ENCODE measurements around the gene DBP. TPM values are rescaled to one million over a fixed set of nuclear protein-coding genes. Genes with fewer than 3 reads are reported as not detected.
A peak's percentile ranks its signal among the peaks of the same experiment; 100 is the strongest.
"Not testable (repeated sequence)": the region's sequence is repeated elsewhere in the genome, so short reads cannot be mapped to it uniquely, and the experiment has no call there.

The DBP gene
- total RNA-seq (10 to 100 TPM in 1 of 2 donors, 1 to 10 TPM in 1; 8.9 to 10.5 TPM), polyA plus RNA-seq (ENCODE audit: insufficient read length in 6 of 6) (10 to 100 TPM in 2 of 6 donors, 1 to 10 TPM in 4; 6.4 to 11.1 (median 9.5) TPM)
- long read RNA-seq, donor 1, transcript DBP-201 (4 exons, 2,229 nt): major isoform, 7 of 12 reads
- long read RNA-seq, donor 1, partial matches to known transcripts: 0 of 12 reads
- long read RNA-seq, donor 1, other reads (novel, unspliced or antisense): 0 of 12 reads
- long read RNA-seq, donor 2, transcript DBP-201 (4 exons, 2,229 nt): major isoform, 5 of 6 reads
- long read RNA-seq, donor 2, partial matches to known transcripts: 0 of 6 reads
- long read RNA-seq, donor 2, other reads (novel, unspliced or antisense): 0 of 6 reads
- long read RNA-seq, donor 3, full-length matches to known transcripts: 6 of 6 reads
- long read RNA-seq, donor 3, partial matches to known transcripts: 0 of 6 reads
- long read RNA-seq, donor 3, other reads (novel, unspliced or antisense): 0 of 6 reads
- long read RNA-seq, donor 4, partial matches to known transcripts: 0 of 2 reads
- long read RNA-seq, donor 4, other reads (novel, unspliced or antisense): 0 of 2 reads
- long read RNA-seq, donor 5, transcript DBP-201 (4 exons, 2,229 nt): major isoform, 6 of 8 reads
- long read RNA-seq, donor 5, partial matches to known transcripts: 0 of 8 reads
- long read RNA-seq, donor 5, other reads (novel, unspliced or antisense): 0 of 8 reads
- long read RNA-seq, donor 6, partial matches to known transcripts: 0 of 4 reads
- long read RNA-seq, donor 6, other reads (novel, unspliced or antisense): 0 of 4 reads
- long read RNA-seq, donor 7, transcript DBP-201 (4 exons, 2,229 nt): major isoform, 5 of 5 reads
- long read RNA-seq, donor 7, partial matches to known transcripts: 0 of 5 reads
- long read RNA-seq, donor 7, other reads (novel, unspliced or antisense): 0 of 5 reads
- long read RNA-seq, donor 8, full-length matches to known transcripts: 8 of 8 reads
- long read RNA-seq, donor 8, partial matches to known transcripts: 0 of 8 reads
- long read RNA-seq, donor 8, other reads (novel, unspliced or antisense): 0 of 8 reads
- long read RNA-seq, donor 9: 0 reads
- long read RNA-seq, donor 10, transcript DBP-202 (3 exons, 712 nt): major isoform, 5 of 8 reads
- long read RNA-seq, donor 10, partial matches to known transcripts: 0 of 8 reads
- long read RNA-seq, donor 10, other reads (novel, unspliced or antisense): 0 of 8 reads
- long read RNA-seq, donor 11: 0 reads
- long read RNA-seq, donor 12, full-length matches to known transcripts: 4 of 4 reads
- long read RNA-seq, donor 12, partial matches to known transcripts: 0 of 4 reads
- long read RNA-seq, donor 12, other reads (novel, unspliced or antisense): 0 of 4 reads

GRCh38 chr19:48636859-48637448, at the start of gene DBP:
Gene DBP, minus strand, starts transcription at chr19:48637379. Its CDS starts 385 bp downstream, at chr19:48636994.
- Histone ChIP-seq H3K9me3 (no peaks in the 10 kb centered on the region), H3K4me1 (peaks cover 19 to 59% of the 10 kb centered on the region in 2 donors), H3K36me3 (no peaks in the 10 kb centered on the region), H3K4me3 (peak within 1 kb of the TSS; percentile 60 to 64), H3K27ac (peak within 1 kb of the TSS; percentile 91 to 94), H3K27me3 (no peaks in the 10 kb centered on the region)
- DNase-seq (peak in 2 of 4 donors; percentile 74 to 86), ATAC-seq (peak; percentile 16)
- intact Hi-C loops (cut with DNase I): no loop called here
- no peak for TF ChIP-seq CTCF (IDR thresholded peaks at IDR 0.05)

- H3K27me3 ChIP-seq; H3K4me1 ChIP-seq; H3K27ac ChIP-seq; H3K4me3 ChIP-seq; intact Hi-C loops (cut with DNase I); DNase-seq; H3K9me3 ChIP-seq; ATAC-seq; H3K36me3 ChIP-seq: not testable (repeated sequence)
Observed at GRCh38 chr19:48686637-48687036, 49.5 kb upstream of the DBP start.

GRCh38 chr19:48686088-48686487, 48.9 kb upstream of the DBP start:
- Histone ChIP-seq H3K9me3 (no peaks in the 10 kb centered on the region), H3K36me3 (no peaks in the 10 kb centered on the region), H3K27ac (no peak overlapping the region), H3K4me1 (peaks cover 0 to 7% of the 10 kb centered on the region in 2 donors), H3K27me3 (no peaks in the 10 kb centered on the region), H3K4me3 (no peak overlapping the region)
- no peak for TF ChIP-seq CTCF (IDR thresholded peaks at IDR 0.05)
- intact Hi-C loops (cut with DNase I): no loop called here
- no peak for DNase-seq
- ATAC-seq: no peak

DNA sequence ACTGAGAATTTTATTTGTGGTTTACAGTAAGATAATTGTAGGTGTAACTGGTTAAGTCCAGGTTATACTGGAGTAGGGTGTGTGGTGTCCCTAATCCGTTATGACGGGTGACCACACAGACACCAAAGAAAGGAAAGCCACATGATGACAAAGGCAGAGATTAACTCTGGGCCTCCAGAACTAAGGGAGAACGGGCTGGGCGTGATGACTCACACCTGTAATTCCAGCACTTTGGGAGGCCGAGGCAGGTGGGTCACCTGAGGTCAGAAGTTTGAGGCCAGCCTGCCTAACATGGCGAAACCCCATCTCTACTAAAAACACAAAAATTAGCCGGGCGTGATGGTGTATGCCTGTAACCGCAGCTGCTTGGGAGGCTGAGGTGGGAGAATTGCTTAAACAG, 48.4 kb upstream of the DBP start:
- DNase-seq (no peak), ATAC-seq (no peak)
- H3K4me1 ChIP-seq: peaks cover 0 to 7% of the 10 kb centered on the region in 2 donors
- intact Hi-C loops (cut with DNase I): no loop called here
- TF ChIP-seq CTCF (IDR thresholded peaks at IDR 0.05): no peak
- no peaks in the 10 kb centered on the region for H3K27me3 ChIP-seq
- H3K9me3 ChIP-seq: no peaks in the 10 kb centered on the region
- H3K4me3 ChIP-seq: no peak overlapping the region
- no peaks in the 10 kb centered on the region for H3K36me3 ChIP-seq
- H3K27ac ChIP-seq: no peak overlapping the region

- Histone ChIP-seq H3K4me3 (no peak overlapping the region), H3K27ac (no peak overlapping the region), H3K9me3 (no peaks in the 10 kb centered on the region), H3K4me1 (peaks cover 0 to 7% of the 10 kb centered on the region in 2 donors), H3K27me3 (no peaks in the 10 kb centered on the region), H3K36me3 (no peaks in the 10 kb centered on the region)
- DNase-seq: peak in 3 of 4 donors; percentile 49 to 81 (median 52)
- peak; percentile 79 for ATAC-seq
- no peak for TF ChIP-seq CTCF (IDR thresholded peaks at IDR 0.05)
- intact Hi-C loops (cut with DNase I): no loop called here
Observed at GRCh38 chr19:48683349-48683748, 46.2 kb upstream of the DBP start.
